Activated effector memory CD4-positive, alpha-beta T cell treated with Interleukin-2 at 50 U/mL for 16 hours (primary cell): ENCODE results near the gene FGF14.
"Not testable (repeated sequence)": the region's sequence is repeated elsewhere in the genome, so short reads cannot be mapped to it uniquely, and the experiment has no call there.

Experiments
- DNase-seq: peaks from one replicate; pipeline ENCODE4 v3.0.0-alpha.2; 2020

Gene FGF14

DNA sequence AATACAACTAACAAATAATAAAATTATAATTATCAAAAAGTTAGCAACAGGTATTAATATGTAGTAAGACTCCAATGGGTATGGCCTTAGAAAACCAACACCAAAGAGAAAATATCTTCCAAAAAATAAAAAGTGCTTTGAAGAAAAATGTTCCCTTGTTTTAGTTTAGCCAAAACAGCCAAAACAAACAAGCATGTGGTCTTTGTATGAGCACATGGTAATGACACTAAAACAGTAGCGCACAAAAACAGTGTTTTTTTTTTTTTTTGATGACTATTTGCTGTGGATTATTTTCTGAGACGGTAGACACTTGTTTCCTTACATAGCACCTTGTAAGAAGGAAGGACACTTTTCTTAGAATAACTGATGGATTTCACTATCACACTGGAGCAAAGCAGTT is 490.1 kb downstream of the FGF14 start:
- DNase-seq = no peak

- no peak for DNase-seq
These were observed 498.0 kb downstream of the FGF14 start for GRCh38 chr13:101903890-101904289.

- no peak for DNase-seq
These were observed 503.2 kb downstream of the FGF14 start for GRCh38 chr13:101898676-101899075.

DNA sequence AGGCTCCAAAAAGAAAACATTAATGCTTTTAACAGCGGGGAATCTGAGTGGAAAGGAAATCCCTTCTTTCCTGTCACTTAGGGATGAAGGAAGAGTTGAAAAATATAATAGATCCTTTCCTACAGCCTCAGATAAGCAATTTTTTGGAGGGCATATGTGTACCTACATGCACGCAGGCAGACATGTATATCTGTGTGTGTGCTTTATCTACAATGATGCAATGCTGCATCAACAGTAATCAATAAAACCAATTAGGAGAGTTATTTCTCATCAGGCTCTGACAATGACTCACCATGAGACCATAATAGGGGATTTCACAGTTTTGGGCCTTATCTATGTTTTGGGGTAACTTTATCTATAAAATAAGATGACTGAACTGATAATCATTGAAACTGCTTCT is 505.3 kb downstream of the FGF14 start:
- DNase-seq = no peak

GRCh38 chr13:101893021-101893420 is 508.8 kb downstream of the FGF14 start:
- no peak for DNase-seq

DNA sequence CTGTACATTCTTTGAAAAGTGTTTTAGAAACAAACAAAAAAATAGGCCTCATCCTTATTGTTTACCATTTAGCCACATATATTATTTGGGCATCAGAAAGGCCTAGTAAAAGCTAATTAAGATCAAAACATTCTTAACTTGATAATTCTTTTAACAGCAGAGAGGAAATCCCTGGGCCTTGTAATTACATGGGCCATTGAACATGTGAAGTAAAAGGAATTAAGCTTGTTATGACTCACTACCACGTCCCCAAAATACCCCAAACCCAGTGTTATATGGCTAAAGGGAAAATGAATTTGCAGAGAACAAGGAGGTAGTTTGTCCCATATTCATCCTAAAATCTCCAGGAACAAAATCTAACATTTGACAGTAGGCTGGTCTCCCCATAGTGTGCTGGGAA is 509.6 kb downstream of the FGF14 start:
- no peak for DNase-seq

GRCh38 chr13:101881593-101881992 is 520.3 kb downstream of the FGF14 start:
- DNase-seq = no peak

DNA sequence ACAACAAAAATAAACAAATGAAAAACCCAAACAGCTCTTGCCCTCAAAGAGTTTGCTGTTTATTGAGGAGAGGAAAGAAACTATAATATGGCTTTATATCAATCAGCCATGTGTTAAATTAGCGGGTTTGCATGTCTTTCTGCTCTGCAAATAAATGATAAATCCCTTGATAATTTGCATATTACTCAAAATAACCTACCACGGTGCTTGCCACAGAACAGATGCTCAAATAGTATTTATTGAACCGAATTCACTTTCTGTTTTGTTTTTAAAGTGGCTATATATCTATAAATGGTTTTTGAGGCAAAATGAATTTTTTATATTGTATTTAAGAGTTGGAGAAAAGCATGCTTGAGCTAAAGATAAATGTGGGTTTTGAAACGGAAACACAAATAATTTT is 521.3 kb downstream of the FGF14 start:
- no peak for DNase-seq

DNA sequence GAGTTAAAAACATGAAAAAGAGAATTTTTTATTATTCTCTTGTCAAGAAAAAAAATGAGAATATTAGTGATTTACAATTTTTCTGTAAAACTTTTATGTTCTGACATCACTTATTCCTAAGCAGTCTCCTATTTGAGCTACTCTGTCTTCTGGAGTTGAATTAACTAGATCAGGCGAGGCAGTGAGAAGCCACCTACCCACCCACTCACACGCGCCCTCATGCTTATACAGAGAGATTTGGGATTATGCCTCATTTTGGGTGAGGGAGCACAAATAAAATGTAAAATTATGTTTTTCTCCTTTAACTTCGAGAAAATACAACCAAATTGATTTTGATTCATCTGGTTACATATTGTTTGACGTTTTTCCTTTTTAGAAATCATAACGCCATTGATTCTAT is 524.9 kb downstream of the FGF14 start:
- DNase-seq = no peak

DNA sequence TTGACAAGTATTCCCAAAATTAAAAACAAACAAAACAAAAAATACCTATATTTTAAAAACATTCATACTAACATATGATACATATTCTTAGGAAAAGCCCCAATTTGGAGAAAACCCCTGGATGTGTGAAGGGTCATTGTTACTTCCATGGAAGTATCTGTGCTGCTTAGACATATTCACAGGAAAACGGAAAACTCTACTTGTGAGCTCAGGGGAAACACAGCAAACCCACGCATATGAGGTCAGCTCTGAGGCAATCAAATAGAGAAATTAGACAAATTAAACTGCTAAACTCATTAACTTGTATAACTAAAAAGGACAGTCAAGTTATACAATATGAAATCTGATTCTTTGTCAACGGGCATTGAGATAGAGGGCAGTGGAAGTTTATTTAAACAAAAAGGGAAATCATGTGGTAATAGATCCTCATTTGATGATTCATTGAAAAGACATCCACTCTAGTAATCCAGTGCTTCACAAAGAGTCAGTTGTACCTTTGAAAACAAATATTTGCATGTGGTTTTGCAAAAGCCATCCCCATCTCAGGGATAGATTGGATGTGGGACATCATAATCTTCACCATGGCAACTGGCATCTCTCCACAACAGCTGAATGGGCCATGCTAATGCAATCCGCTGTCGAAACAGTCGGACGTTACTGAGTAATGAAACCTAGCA is 526.0 kb downstream of the FGF14 start:
- no peak for DNase-seq

- no peak for DNase-seq
These were observed 526.8 kb downstream of the FGF14 start for GRCh38 chr13:101875091-101875490.

- no peak for DNase-seq
These were observed 532.3 kb downstream of the FGF14 start for GRCh38 chr13:101869553-101869952.

GRCh38 chr13:101868585-101869469 is 533.0 kb downstream of the FGF14 start:
- DNase-seq = no peak

- DNase-seq = no peak
These were observed 534.8 kb downstream of the FGF14 start for GRCh38 chr13:101866889-101867581.

DNA sequence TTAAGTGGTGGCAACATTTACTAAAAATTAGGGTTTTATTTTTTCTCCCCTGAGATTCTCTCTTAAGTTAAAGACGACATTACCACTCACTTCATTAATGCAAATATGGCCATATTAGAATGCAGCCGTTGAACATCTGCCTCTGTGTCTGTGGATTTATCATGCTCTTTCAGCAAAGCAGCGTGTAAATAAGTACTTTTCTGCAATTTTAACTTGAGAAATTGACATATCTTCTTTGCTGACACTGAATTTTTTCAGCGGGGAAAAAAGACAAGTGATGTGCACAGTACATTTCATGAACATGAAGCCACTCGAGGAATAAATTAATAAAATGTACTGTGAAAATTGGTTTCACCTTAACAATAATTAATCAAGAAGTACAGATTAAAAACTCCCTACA is 543.0 kb downstream of the FGF14 start:
- DNase-seq = no peak

GRCh38 chr13:101846701-101847100 is 555.1 kb downstream of the FGF14 start:
- DNase-seq = no peak

- DNase-seq = no peak
These were observed 555.6 kb downstream of the FGF14 start for GRCh38 chr13:101846249-101846648.

- no peak for DNase-seq
These were observed 556.4 kb downstream of the FGF14 start for GRCh38 chr13:101845245-101846020.

DNA sequence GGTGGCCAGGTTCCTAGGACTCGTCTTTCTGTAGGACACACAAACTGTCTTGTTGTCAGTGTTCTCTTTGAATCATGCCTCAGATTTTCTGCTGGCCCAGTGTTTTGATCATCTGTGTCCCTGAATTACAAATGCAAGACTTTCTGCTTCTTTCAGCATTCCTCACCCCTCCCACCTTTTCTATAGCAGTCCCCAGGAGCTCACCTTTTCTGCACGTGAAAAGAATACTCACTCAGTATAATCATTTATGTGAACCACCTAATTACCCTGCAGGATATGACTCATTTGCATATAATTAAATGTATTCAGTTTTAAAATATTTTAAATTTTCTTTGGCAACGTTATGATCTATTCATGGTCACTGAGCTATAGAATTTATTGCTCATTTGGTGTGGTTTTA is 560.1 kb downstream of the FGF14 start:
- no peak for DNase-seq

GRCh38 chr13:101838323-101838722 is 563.5 kb downstream of the FGF14 start:
- no peak for DNase-seq

DNA sequence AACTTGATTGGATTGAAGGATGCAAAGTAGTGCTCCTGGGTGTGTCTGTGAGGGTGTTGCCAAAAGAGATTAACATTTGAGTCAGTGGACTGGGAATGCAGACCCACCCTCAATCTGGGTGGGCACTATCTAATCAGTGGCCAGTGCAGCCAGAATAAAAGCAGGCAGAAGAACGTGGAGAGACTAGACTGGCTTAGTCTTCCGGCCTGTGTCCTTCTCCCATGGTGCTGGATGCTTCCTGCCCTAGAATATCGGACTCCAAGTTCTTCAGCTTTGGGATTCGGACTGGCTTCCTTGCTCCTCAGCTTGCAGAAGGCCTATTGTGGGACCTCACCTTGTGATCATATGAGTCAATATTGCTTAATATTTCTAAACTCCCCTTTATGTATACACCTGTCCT is 564.1 kb downstream of the FGF14 start:
- not testable (repeated sequence) for DNase-seq

- DNase-seq = no peak
These were observed 564.6 kb downstream of the FGF14 start for GRCh38 chr13:101837288-101837687.

DNA sequence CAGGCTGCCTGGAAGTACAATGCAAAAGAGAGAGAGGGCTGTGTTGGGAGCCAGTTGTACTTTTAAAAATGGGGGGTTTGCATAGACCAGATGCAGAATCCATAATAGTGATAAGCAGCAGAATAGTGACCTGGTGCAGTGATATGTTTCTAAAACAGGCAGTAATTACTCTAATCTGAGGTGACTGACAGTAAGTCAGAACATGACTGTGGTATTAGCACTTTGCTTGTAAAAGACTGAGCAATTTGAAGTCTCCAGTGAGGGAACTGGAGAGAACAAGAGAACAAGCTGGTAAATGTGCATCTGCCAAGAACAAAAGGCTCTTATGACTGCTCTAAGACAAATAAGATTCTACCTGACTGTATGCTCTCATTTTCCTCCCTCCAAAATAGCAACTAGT is 565.9 kb downstream of the FGF14 start:
- no peak for DNase-seq
